BJ (cell line): ENCODE data around the gene ACTG1. TPM values are rescaled to one million over a fixed set of nuclear protein-coding genes. Genes with fewer than 3 reads are reported as not detected.

Experiments used
- CTCF ChIA-PET: fragments of 350-600 bp; formaldehyde crosslinking; extraction: SDS; loops from one replicate; lab custom pipeline; 2021; ENCODE audit warnings: antibody characterized with exemption, inconsistent platforms; lab: Yijun Ruan, JAX
- POLR2A ChIA-PET: fragments of 300-600 bp; sonication (Branson Sonifier 250); formaldehyde crosslinking; extraction: SDS; loops from one replicate; lab custom pipeline; 2021; ENCODE audit warnings: antibody characterized with exemption; lab: Charles Lee
- DNase-seq: peaks from one replicate; pipeline ENCODE4 v3.0.0-alpha.2; 2011; ENCODE audit warnings: low read depth
- H3K27me3 ChIP-seq: 2 replicates; pipeline ENCODE4 v1.6.0; 2011; ENCODE audit warnings: low read length; ENCODE audit not compliant: control insufficient read depth, insufficient read depth
- H3K36me3 ChIP-seq: 2 replicates; pipeline ENCODE4 v1.5.1; 2011; ENCODE audit warnings: low read length; ENCODE audit not compliant: control insufficient read depth, insufficient read depth
- H3K4me3 ChIP-seq: 2 replicates; pipeline ENCODE4 v1.5.1; 2011; ENCODE audit warnings: low read depth, mild to moderate bottlenecking, control low read depth, low read length
- CTCF ChIP-seq: IDR thresholded peaks from 2 replicates; pipeline ENCODE4 v1.5.1; 2011; ENCODE audit warnings: low read depth, mild to moderate bottlenecking, control low read depth, inconsistent platforms, low read length, moderate library complexity; ENCODE audit not compliant: insufficient read depth
- polyA plus RNA-seq: library from polyadenylated mRNA; depleted of rRNA; stranded (reverse); fragments of >200 nt; gene quantifications from 2 replicates; pipeline ENCODE4 v1.2.3, GENCODE V29; 2011

The ACTG1 gene
- polyA plus RNA-seq, 1 experiment: 3,774 TPM

- peaks cover 2% of the 10 kb centered on the region; the same call in 1 of the 2 replicates for H3K27me3 ChIP-seq
- H3K36me3 ChIP-seq: peaks cover 17% of the 10 kb centered on the region
- CTCF ChIA-PET: interaction anchor here (1.1 to 3.1 kb wide), 3 partner anchors 13 to 63 kb away, joined by 3 to 12 read pairs (median 6); no protein-coding TSS in a partner anchor
- TF ChIP-seq CTCF: no peak
- no peak for DNase-seq
- POLR2A ChIA-PET: no interaction called here
- no peak overlapping the region for H3K4me3 ChIP-seq
These were observed 25.4 kb upstream of the ACTG1 start for GRCh38 chr17:81537856-81538555.

GRCh38 chr17:81537343-81537855 lies 24.8 kb upstream of the ACTG1 start:
- Histone ChIP-seq H3K4me3 (no peak overlapping the region), H3K27me3 (peaks cover 2% of the 10 kb centered on the region; the same call in 1 of the 2 replicates), H3K36me3 (peaks cover 15% of the 10 kb centered on the region)
- POLR2A ChIA-PET: no interaction called here
- TF ChIP-seq CTCF: peak; percentile 60
- DNase-seq: no peak
- CTCF ChIA-PET: interaction anchor here (1.1 to 3.1 kb wide), 3 partner anchors 14 to 64 kb away, joined by 3 to 12 read pairs (median 6); no protein-coding TSS in a partner anchor

GRCh38 chr17:81536299-81537290 lies 24.0 kb upstream of the ACTG1 start:
- ChIA-PET POLR2A (no interaction called here), CTCF (interaction anchor here (1.1 to 3.1 kb wide), 4 partner anchors 15 to 284 kb away, joined by 3 to 12 read pairs (median 4); no protein-coding TSS in a partner anchor)
- no peak overlapping the region for H3K4me3 ChIP-seq
- no peak for DNase-seq
- peaks cover 12% of the 10 kb centered on the region for H3K36me3 ChIP-seq
- peaks cover 2% of the 10 kb centered on the region; the same call in 1 of the 2 replicates for H3K27me3 ChIP-seq
- TF ChIP-seq CTCF: no peak

- ChIA-PET CTCF (interaction anchor here (1.5 kb wide), 1 partner anchor 283 kb away, joined by 3 read pairs; no protein-coding TSS in a partner anchor), POLR2A (no interaction called here)
- Histone ChIP-seq H3K36me3 (peaks cover 10% of the 10 kb centered on the region), H3K4me3 (no peak overlapping the region), H3K27me3 (peaks cover 2% of the 10 kb centered on the region; the same call in 1 of the 2 replicates)
- TF ChIP-seq CTCF: no peak
- no peak for DNase-seq
These were observed 23.1 kb upstream of the ACTG1 start for GRCh38 chr17:81535480-81536298.
